B cell (primary cell): ENCODE measurements around the gene FGL2. TPM values are rescaled to one million over a fixed set of nuclear protein-coding genes. Genes with fewer than 3 reads are reported as not detected.

ENCODE experiments used
- ATAC-seq: fragments of 200-7000 bp; cut with Tn5 transposase; one replicate; pipeline ENCODE4 v1.10.0; 2021; ENCODE audit warnings: low read depth, mild to moderate bottlenecking, moderate number of reproducible peaks, moderate library complexity
- CTCF ChIA-PET: fragments of 350-600 bp; sonication (Branson Sonifier 250); formaldehyde crosslinking; loops from one replicate; lab custom pipeline; 2021; ENCODE audit warnings: antibody characterized with exemption, inconsistent platforms; lab: Charles Lee
- POLR2A ChIA-PET: fragments of 350-600 bp; sonication (Branson Sonifier 250); formaldehyde crosslinking; loops from one replicate; lab custom pipeline; 2021; ENCODE audit warnings: antibody characterized with exemption; lab: Charles Lee
- DNase-seq: peaks from one replicate; pipeline ENCODE4 v3.0.0; 2013
- H2AFZ ChIP-seq: 2 replicates; pipeline ENCODE4 v1.6.1; 2012; ENCODE audit warnings: mild to moderate bottlenecking, low read depth, low read length; ENCODE audit not compliant: insufficient read depth, poor library complexity, severe bottlenecking
- H3K27ac ChIP-seq, 2 donors: 1 replicate in 1 of 2; 2 replicates in 1 of 2; pipeline ENCODE4 v1.5.1; 2012 to 2013; ENCODE audit warnings: low read length in 2 of 2, mild to moderate bottlenecking in 2 of 2, moderate library complexity in 1 of 2
- H3K27me3 ChIP-seq, 4 experiments: fragments of 200-600 bp in 1 of 4; sonication (generic) in 1 of 4; replicated peaks in 1 of 4; 1 replicate in 2 of 4; 2 replicates in 2 of 4; pipeline versions ENCODE4 v1.6.1 to v1.7.0; 2013 to 2016; ENCODE audit warnings: low read length in 3 of 4, mild to moderate bottlenecking in 2 of 4, mixed read lengths in 1 of 4, moderate library complexity in 1 of 4; ENCODE audit not compliant: insufficient read depth in 4 of 4, control insufficient read depth in 3 of 4; ENCODE audit errors: control extremely low read depth in 1 of 4
- H3K36me3 ChIP-seq, 2 experiments: replicated peaks in 1 of 2; 1 replicate in 1 of 2; 2 replicates in 1 of 2; pipeline versions ENCODE4 v1.6.1 to v1.7.1; 2013; ENCODE audit warnings: low read length in 1 of 2; ENCODE audit not compliant: insufficient read depth in 2 of 2, control insufficient read depth in 1 of 2; ENCODE audit errors: control extremely low read depth in 1 of 2, extremely low read depth in 1 of 2
- H3K4me1 ChIP-seq, 2 donors: fragments of 200-600 bp in 1 of 2; sonication (generic) in 1 of 2; 1 replicate in 1 of 2; 2 replicates in 1 of 2; pipeline versions ENCODE4 v1.5.1 to v1.6.1; 2013 to 2017; ENCODE audit warnings: low read length in 2 of 2; ENCODE audit not compliant: control insufficient read depth in 2 of 2, insufficient read depth in 2 of 2
- H3K4me2 ChIP-seq: replicated peaks from 2 replicates; pipeline ENCODE3; 2012; ENCODE audit warnings: mild to moderate bottlenecking, low read depth, low read length; ENCODE audit not compliant: poor library complexity, severe bottlenecking
- H3K4me3 ChIP-seq, 5 experiments: fragments of 200-600 bp in 1 of 5; sonication (generic) in 1 of 5; 1 replicate in 3 of 5; 2 replicates in 2 of 5; pipeline versions ENCODE4 v1.5.1 to v1.7.0; 2011 to 2016; ENCODE audit warnings: low read length in 4 of 5, mild to moderate bottlenecking in 4 of 5, low read depth in 2 of 5, control low read depth in 1 of 5, moderate library complexity in 1 of 5; ENCODE audit not compliant: insufficient read depth in 1 of 5; ENCODE audit errors: control extremely low read depth in 1 of 5, extremely low read depth in 1 of 5
- H3K79me2 ChIP-seq: fragments of 200-600 bp; sonication (generic); one replicate; pipeline ENCODE4 v1.6.0; 2016; ENCODE audit warnings: low read length; ENCODE audit not compliant: control insufficient read depth, insufficient read depth
- H3K9ac ChIP-seq: fragments of 200-600 bp; sonication (generic); 2 replicates; pipeline ENCODE4 v1.6.1; 2017; ENCODE audit warnings: mild to moderate bottlenecking, low read length, moderate library complexity
- H3K9me3 ChIP-seq, 3 donors: one replicate each; pipeline versions ENCODE4 v1.6.1 to v1.7.1; 2013; ENCODE audit warnings: low read length in 2 of 3; ENCODE audit not compliant: control insufficient read depth in 2 of 3, insufficient read depth in 1 of 3; ENCODE audit errors: control extremely low read depth in 1 of 3
- H4K20me1 ChIP-seq: 2 replicates; pipeline ENCODE4 v1.6.0; 2012; ENCODE audit warnings: mild to moderate bottlenecking, low read length; ENCODE audit not compliant: insufficient read depth, control insufficient read depth, poor library complexity, severe bottlenecking
- H3K27ac Mint-ChIP-seq: one replicate; pipeline ENCODE4 v1.8.0; 2021; ENCODE audit warnings: mixed read lengths
- H3K27me3 Mint-ChIP-seq: one replicate; pipeline ENCODE4 v1.8.0; 2021; ENCODE audit warnings: mixed read lengths
- H3K4me1 Mint-ChIP-seq: one replicate; pipeline ENCODE4 v1.8.0; 2021; ENCODE audit warnings: mixed read lengths
- H3K4me3 Mint-ChIP-seq: one replicate; pipeline ENCODE4 v1.8.0; 2021; ENCODE audit warnings: mixed read lengths
- H3K9me3 Mint-ChIP-seq: one replicate; pipeline ENCODE4 v1.8.0; 2022; ENCODE audit warnings: mixed read lengths; ENCODE audit not compliant: insufficient read depth
- EZH2 ChIP-seq: IDR thresholded peaks from 2 replicates; pipeline ENCODE4 v1.6.1; 2012; ENCODE audit warnings: borderline replicate concordance, low read depth, mild to moderate bottlenecking, moderate library complexity, low read length; ENCODE audit not compliant: insufficient read depth, poor library complexity, severe bottlenecking
- WGBS: methylation state at CpG from one replicate; pipeline ENCODE4 v1.1.5; 2013; ENCODE audit warnings: missing lambda C conversion rate; ENCODE audit not compliant: insufficient coverage; 5-methylcytosine and 5-hydroxymethylcytosine counted together
- intact Hi-C: fragments of 100-400 bp; cut with micrococcal nuclease; formaldehyde crosslinking; loops from one replicate; pipeline ENCODE4 v1.10.0; 2022
- polyA plus RNA-seq: library from polyadenylated mRNA; depleted of rRNA; stranded (reverse); fragments of >200 nt; gene quantifications from 2 replicates; pipeline ENCODE4 v1.2.3, GENCODE V29; 2012
- total RNA-seq, 2 donors: library from RNA; stranded (reverse); fragments of 120-200 nt in 1 of 2; gene quantifications; 1 replicate in 1 of 2; 2 replicates in 1 of 2; pipeline versions ENCODE4 v1.2.3 to v1.2.4, GENCODE V29; 2013 to 2022
- TF ChIP-seq, protein P1 (sequence below): fragments of 200-600 bp; IDR thresholded peaks from one replicate; pipeline ENCODE4 v1.8.0; 2022; ENCODE audit warnings: antibody characterized with exemption, mild to moderate bottlenecking

Gene FGL2
- total and polyA plus RNA-seq, 2 donors (not counting 1 experiment from before 2014, with no cell fraction given): 2.1 to 7.0 TPM

GRCh38 chr7:77244222-77244934 is 44.8 kb upstream of the FGL2 start:
- H4K20me1 ChIP-seq: no peaks in the 10 kb centered on the region
- no peak overlapping the region for H3K9ac ChIP-seq
- H3K4me1 ChIP-seq: peaks cover 0 to 3% of the 10 kb centered on the region in 2 donors
- no peak overlapping the region for H3K4me2 ChIP-seq
- Mint-ChIP-seq H3K4me3 (no peak overlapping the region), H3K9me3 (no peaks in the 10 kb centered on the region), H3K27me3 (no peaks in the 10 kb centered on the region), H3K4me1 (peaks cover 3% of the 10 kb centered on the region), H3K27ac (no peak overlapping the region)
- no peak overlapping the region for H2AFZ ChIP-seq
- no peaks in the 10 kb centered on the region for H3K36me3 ChIP-seq
- H3K79me2 ChIP-seq: no peaks in the 10 kb centered on the region
- no peak overlapping the region for H3K4me3 ChIP-seq
- TF ChIP-seq EZH2: no peak
- TF ChIP-seq, protein P1, sequence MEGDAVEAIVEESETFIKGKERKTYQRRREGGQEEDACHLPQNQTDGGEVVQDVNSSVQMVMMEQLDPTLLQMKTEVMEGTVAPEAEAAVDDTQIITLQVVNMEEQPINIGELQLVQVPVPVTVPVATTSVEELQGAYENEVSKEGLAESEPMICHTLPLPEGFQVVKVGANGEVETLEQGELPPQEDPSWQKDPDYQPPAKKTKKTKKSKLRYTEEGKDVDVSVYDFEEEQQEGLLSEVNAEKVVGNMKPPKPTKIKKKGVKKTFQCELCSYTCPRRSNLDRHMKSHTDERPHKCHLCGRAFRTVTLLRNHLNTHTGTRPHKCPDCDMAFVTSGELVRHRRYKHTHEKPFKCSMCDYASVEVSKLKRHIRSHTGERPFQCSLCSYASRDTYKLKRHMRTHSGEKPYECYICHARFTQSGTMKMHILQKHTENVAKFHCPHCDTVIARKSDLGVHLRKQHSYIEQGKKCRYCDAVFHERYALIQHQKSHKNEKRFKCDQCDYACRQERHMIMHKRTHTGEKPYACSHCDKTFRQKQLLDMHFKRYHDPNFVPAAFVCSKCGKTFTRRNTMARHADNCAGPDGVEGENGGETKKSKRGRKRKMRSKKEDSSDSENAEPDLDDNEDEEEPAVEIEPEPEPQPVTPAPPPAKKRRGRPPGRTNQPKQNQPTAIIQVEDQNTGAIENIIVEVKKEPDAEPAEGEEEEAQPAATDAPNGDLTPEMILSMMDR: no peak
- POLR2A ChIA-PET: interaction anchor here (0.7 kb wide), 1 partner anchor 90 kb away, joined by 3 read pairs; no protein-coding TSS in a partner anchor
- H3K27ac ChIP-seq: no peak overlapping the region
- ATAC-seq (no peak), DNase-seq (no peak)
- 100% methylated on average over 4 of the region's 6 CpGs for WGBS
- no peaks in the 10 kb centered on the region for H3K9me3 ChIP-seq
- no peaks in the 10 kb centered on the region for H3K27me3 ChIP-seq
- intact Hi-C loops: no loop called here
- CTCF ChIA-PET: interaction anchor here (1.3 to 6.8 kb wide), 4 partner anchors 19 to 122 kb away, joined by 3 to 123 read pairs (median 5); partner anchors contain the start of genes CCDC146 and FGL2

GRCh38 chr7:77242554-77242953 is 42.9 kb upstream of the FGL2 start:
- TF ChIP-seq EZH2: no peak
- TF ChIP-seq, protein P1: no peak
- Mint-ChIP-seq H3K27me3 (no peaks in the 10 kb centered on the region), H3K27ac (no peak overlapping the region), H3K4me1 (peaks cover 11% of the 10 kb centered on the region), H3K4me3 (no peak overlapping the region), H3K9me3 (no peaks in the 10 kb centered on the region)
- no peaks in the 10 kb centered on the region for H3K9me3 ChIP-seq
- no peak for ATAC-seq
- H3K27ac ChIP-seq: no peak overlapping the region
- WGBS: 78% methylated on average over 1 of the region's 2 CpGs
- no peak overlapping the region for H3K4me3 ChIP-seq
- no peaks in the 10 kb centered on the region for H3K36me3 ChIP-seq
- POLR2A ChIA-PET: no interaction called here
- intact Hi-C loops: no loop called here
- no peaks in the 10 kb centered on the region for H3K27me3 ChIP-seq
- CTCF ChIA-PET: interaction anchor here (1.6 to 6.8 kb wide), 2 partner anchors 91 to 120 kb away, joined by 6 to 123 read pairs; partner anchors contain the start of gene CCDC146
- no peak overlapping the region for H3K9ac ChIP-seq
- H3K79me2 ChIP-seq: no peaks in the 10 kb centered on the region
- no peak overlapping the region for H2AFZ ChIP-seq
- no peak for DNase-seq
- no peaks in the 10 kb centered on the region for H4K20me1 ChIP-seq
- H3K4me2 ChIP-seq: no peak overlapping the region
- peaks cover 9 to 12% of the 10 kb centered on the region in 2 donors for H3K4me1 ChIP-seq
